Measurements from ENCODE around the gene AGPAT3. TPM values are rescaled to one million over a fixed set of nuclear protein-coding genes. Genes with fewer than 3 reads are reported as not detected.

AGPAT3 gene
- total and polyA plus RNA-seq, 2 donors (not counting 3 experiments of a cell fraction or from before 2014, with no cell fraction given): 39.9 to 76.7 TPM

DNA sequence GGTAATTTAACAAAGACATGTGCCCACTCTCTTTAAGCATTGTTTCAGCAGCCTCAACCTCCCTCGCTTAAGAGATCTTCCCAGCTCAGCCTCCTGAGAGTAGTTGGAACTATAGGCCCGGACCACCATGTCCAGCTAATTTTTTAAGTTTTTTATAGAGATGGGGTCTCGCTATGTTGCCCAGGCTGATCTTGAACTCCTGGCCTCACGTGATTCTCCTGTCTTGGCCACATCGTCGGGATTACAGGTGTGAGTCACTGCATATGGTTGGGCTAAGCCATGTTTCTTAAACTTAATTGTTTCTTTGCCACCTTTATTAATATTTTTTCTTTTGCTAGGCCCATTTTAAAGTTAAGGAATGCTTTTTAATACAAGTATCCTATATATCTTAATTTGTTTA is 18.6 kb upstream of the AGPAT3 start:
- Histone ChIP-seq H3K27me3 (ENCODE audit: control insufficient read depth in 2 of 2, insufficient read depth in 2 of 2, low read length in 2 of 2) (no peaks in the 10 kb centered on the region), H3K9ac (replicated peaks; ENCODE audit: extremely low read depth, insufficient read depth, low read length) (no peak overlapping the region), H3K4me3 (replicated peaks in 1 of 3; ENCODE audit: insufficient read depth in 1 of 3, low read depth in 1 of 3, low read length in 3 of 3) (no peak overlapping the region), H3K9me1 (replicated peaks; ENCODE audit: control insufficient read depth, extremely low read depth, insufficient read depth, low read length) (no peaks in the 10 kb centered on the region), H2AFZ (ENCODE audit: low read depth, low read length) (no peak overlapping the region), H3K36me3 (ENCODE audit: control insufficient read depth in 2 of 2, extremely low read depth in 1 of 2, insufficient read depth in 2 of 2, low read length in 2 of 2) (no peaks in the 10 kb centered on the region), H3K27ac (ENCODE audit: insufficient read depth, low read depth, low read length) (no peak overlapping the region), H3K4me1 (ENCODE audit: control insufficient read depth, extremely low read depth, insufficient read depth, low read length) (no peaks in the 10 kb centered on the region), H3K79me2 (ENCODE audit: control insufficient read depth, insufficient read depth, low read length) (no peaks in the 10 kb centered on the region), H4K20me1 (replicated peaks; ENCODE audit: control insufficient read depth, extremely low read depth, insufficient read depth, low read length) (no peaks in the 10 kb centered on the region), H3K4me2 (ENCODE audit: insufficient read depth, low read length) (no peak overlapping the region), H3K9me3 (replicated peaks; ENCODE audit: control insufficient read depth, insufficient read depth, low read length) (no peaks in the 10 kb centered on the region)
- dilution Hi-C loops (cut with MboI; ENCODE audit: extremely low pct_ligation_motif_present, low sequenced_read_pairs) (no loop called here), intact Hi-C loops (cut with micrococcal nuclease) (no loop called here)
- ChIA-PET POLR2A (no interaction called here), CTCF (interaction anchor here (2.1 kb wide), 1 partner anchor 11 kb away, joined by 5 read pairs; no protein-coding TSS in a partner anchor)
- TF ChIP-seq MYC (IDR thresholded peaks at IDR 0.05; ENCODE audit: low read depth, low read length) (no peak), POLR2A (IDR thresholded peaks at IDR 0.05; ENCODE audit: low read depth, low read length) (no peak), GATA2 (IDR thresholded peaks at IDR 0.05; ENCODE audit: insufficient read depth, insufficient read length, low read depth, low read length) (no peak), POLR2AphosphoS5 (IDR thresholded peaks at IDR 0.05; ENCODE audit: insufficient read depth, low read depth, low read length) (no peak), FOS (IDR thresholded peaks at IDR 0.05; ENCODE audit: borderline replicate concordance, insufficient read depth, low read length) (no peak)
- TF ChIP-seq, protein P1, sequence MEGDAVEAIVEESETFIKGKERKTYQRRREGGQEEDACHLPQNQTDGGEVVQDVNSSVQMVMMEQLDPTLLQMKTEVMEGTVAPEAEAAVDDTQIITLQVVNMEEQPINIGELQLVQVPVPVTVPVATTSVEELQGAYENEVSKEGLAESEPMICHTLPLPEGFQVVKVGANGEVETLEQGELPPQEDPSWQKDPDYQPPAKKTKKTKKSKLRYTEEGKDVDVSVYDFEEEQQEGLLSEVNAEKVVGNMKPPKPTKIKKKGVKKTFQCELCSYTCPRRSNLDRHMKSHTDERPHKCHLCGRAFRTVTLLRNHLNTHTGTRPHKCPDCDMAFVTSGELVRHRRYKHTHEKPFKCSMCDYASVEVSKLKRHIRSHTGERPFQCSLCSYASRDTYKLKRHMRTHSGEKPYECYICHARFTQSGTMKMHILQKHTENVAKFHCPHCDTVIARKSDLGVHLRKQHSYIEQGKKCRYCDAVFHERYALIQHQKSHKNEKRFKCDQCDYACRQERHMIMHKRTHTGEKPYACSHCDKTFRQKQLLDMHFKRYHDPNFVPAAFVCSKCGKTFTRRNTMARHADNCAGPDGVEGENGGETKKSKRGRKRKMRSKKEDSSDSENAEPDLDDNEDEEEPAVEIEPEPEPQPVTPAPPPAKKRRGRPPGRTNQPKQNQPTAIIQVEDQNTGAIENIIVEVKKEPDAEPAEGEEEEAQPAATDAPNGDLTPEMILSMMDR (IDR thresholded peaks at IDR 0.05; ENCODE audit: extremely low read depth in 1 of 2, insufficient read depth in 1 of 2, low read depth in 1 of 2, low read length in 2 of 2): no peak
- TF ChIP-seq, protein P2, sequence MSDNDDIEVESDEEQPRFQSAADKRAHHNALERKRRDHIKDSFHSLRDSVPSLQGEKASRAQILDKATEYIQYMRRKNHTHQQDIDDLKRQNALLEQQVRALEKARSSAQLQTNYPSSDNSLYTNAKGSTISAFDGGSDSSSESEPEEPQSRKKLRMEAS (IDR thresholded peaks at IDR 0.05; ENCODE audit: insufficient read depth, insufficient read length): no peak
- BruUV-seq (replicated peaks): no TSS peak
- DNase-seq (ENCODE audit: low read depth, low spot score): no peak
- no peak for FAIRE-seq
